PC-3 (cell line): ENCODE data around the gene LTB4R. TPM values are rescaled to one million over a fixed set of nuclear protein-coding genes. Genes with fewer than 3 reads are reported as not detected.

ENCODE experiments used
- ATAC-seq: fragments of 200-7000 bp; cut with Tn5 transposase; 2 replicates; pipeline ENCODE4 v1.9.1; 2020; ENCODE audit warnings: mild to moderate bottlenecking, moderate library complexity
- BruUV-seq: library from RNA; stranded (reverse); fragments of 400-500 nt; replicated peaks from 2 replicates; lab custom pipeline; 2021; lab: Mats Ljungman, UMichigan
- CTCF ChIA-PET: fragments of 300-600 bp; sonication (Branson Sonifier 250); formaldehyde crosslinking; loops from one replicate; lab custom pipeline; 2022; ENCODE audit warnings: antibody characterized with exemption; lab: Charles Lee
- POLR2A ChIA-PET: fragments of 300-600 bp; sonication (Branson Sonifier 250); formaldehyde crosslinking; loops from one replicate; lab custom pipeline; 2022; ENCODE audit warnings: antibody characterized with exemption; ENCODE audit not compliant: unreplicated experiment; lab: Charles Lee
- DNase-seq: peaks from one replicate; pipeline ENCODE4 v3.0.0-alpha.2; 2015
- H2AFZ ChIP-seq: fragments of 300-600 bp; sonication (generic); 2 replicates; pipeline ENCODE4 v1.6.0; 2016; ENCODE audit warnings: antibody characterized with exemption, low read length
- H3F3A ChIP-seq: fragments of 300-600 bp; sonication (generic); one replicate; pipeline ENCODE4 v1.6.0; 2017; ENCODE audit warnings: antibody characterized with exemption, low read length, control low read depth, mild to moderate bottlenecking; ENCODE audit not compliant: unreplicated experiment
- H3K27ac ChIP-seq: fragments of 300-600 bp; sonication (generic); 2 replicates; pipeline ENCODE4 v1.5.1; 2016; ENCODE audit warnings: mild to moderate bottlenecking, low read length
- H3K27me3 ChIP-seq: fragments of 300-600 bp; sonication (generic); 2 replicates; pipeline ENCODE4 v1.6.1; 2016; ENCODE audit warnings: low read length, mixed read lengths
- H3K36me3 ChIP-seq: fragments of 300-600 bp; sonication (generic); 2 replicates; pipeline ENCODE4 v1.6.1; 2016; ENCODE audit warnings: low read depth, mixed run types, low read length, mixed read lengths
- H3K4me1 ChIP-seq: fragments of 300-600 bp; sonication (generic); 2 replicates; pipeline ENCODE4 v1.5.1; 2016; ENCODE audit warnings: low read length; ENCODE audit not compliant: insufficient read depth
- H3K4me2 ChIP-seq: fragments of 300-600 bp; sonication (generic); 2 replicates; pipeline ENCODE4 v1.6.0; 2016; ENCODE audit warnings: low read length
- H3K4me3 ChIP-seq: fragments of 300-600 bp; sonication (generic); 2 replicates; pipeline ENCODE4 v1.5.1; 2016; ENCODE audit warnings: mild to moderate bottlenecking, low read length, mixed read lengths
- H3K79me2 ChIP-seq: fragments of 300-600 bp; sonication (generic); 2 replicates; pipeline ENCODE4 v1.6.1; 2017; ENCODE audit warnings: low read length, mixed read lengths
- H3K9ac ChIP-seq: fragments of 300-600 bp; sonication (generic); 2 replicates; pipeline ENCODE4 v1.6.0; 2016; ENCODE audit warnings: mild to moderate bottlenecking, low read length
- H3K9me2 ChIP-seq: fragments of 300-600 bp; sonication (generic); replicated peaks from 2 replicates; pipeline ENCODE4 v1.6.1; 2016; ENCODE audit warnings: mixed run types, low read length, mixed read lengths
- H3K9me3 ChIP-seq: fragments of 300-600 bp; sonication (generic); 2 replicates; pipeline ENCODE4 v1.6.1; 2016; ENCODE audit warnings: low read length, mixed read lengths
- H4K20me1 ChIP-seq: fragments of 300-600 bp; sonication (generic); 2 replicates; pipeline ENCODE4 v1.6.1; 2016; ENCODE audit warnings: low read length, mixed read lengths
- EZH2 ChIP-seq: fragments of 300-600 bp; sonication (generic); IDR thresholded peaks from one replicate; pipeline ENCODE4 v1.6.1; 2017; ENCODE audit warnings: antibody characterized with exemption, mild to moderate bottlenecking, low read length; ENCODE audit not compliant: unreplicated experiment
- EZH2phosphoT487 ChIP-seq: fragments of 300-600 bp; sonication (generic); IDR thresholded peaks from 2 replicates; pipeline ENCODE4 v1.6.1; 2018; ENCODE audit warnings: mild to moderate bottlenecking, antibody characterized with exemption, low read length, borderline replicate concordance
- intact Hi-C: fragments of 100-400 bp; cut with micrococcal nuclease; formaldehyde crosslinking; loops from 2 replicates; pipeline ENCODE4 v1.9.0; 2023
- total RNA-seq: library from RNA; depleted of rRNA; stranded (reverse); fragments of >200 nt; gene quantifications from 2 replicates; pipeline ENCODE4 v1.2.3, GENCODE V29; 2014
- TF ChIP-seq, protein P1 (sequence below): fragments of 300-600 bp; sonication (generic); conservative IDR thresholded peaks from 2 replicates; pipeline ENCODE4 v1.5.1; 2017; ENCODE audit warnings: antibody characterized with exemption, low read depth, mild to moderate bottlenecking, low read length

The LTB4R gene
- total RNA-seq, 1 experiment from 2014 or later: 11.6 TPM

DNA sequence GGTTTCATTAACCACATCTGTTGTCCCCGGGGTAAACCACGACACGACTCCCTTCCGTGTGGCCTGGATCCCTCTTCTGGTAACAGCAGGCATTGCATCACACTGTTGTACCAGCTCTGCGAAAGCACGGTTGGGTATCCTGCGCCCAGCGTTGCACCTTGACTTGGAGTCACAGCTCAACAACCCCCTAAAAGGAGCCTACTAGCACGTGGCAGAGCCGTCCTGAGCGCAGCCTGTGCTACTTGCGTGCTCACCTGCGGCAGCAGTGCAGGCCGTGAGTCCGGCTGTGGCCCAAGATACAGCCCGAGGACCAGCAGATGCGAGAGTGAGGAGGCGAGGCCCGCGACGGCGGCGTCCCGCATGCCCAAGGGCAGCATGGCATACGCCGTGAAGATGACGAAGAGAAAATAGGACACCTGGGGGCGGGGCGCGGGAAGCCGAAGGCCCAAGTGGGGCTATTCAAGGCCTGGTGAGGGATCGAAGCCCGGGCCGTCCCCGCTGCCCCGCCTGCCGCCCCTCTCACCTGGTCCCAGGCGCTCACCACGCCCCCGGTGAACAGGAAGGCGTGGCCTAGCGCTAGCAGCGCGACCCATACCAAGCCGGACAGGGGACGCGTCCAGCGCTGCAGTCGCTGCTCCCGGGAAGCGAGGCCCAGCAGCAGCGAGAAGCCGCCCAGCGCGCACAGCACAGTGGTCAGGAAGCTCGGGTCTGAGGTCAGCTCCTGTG lies 21.1 kb downstream of the LTB4R start:
- H3K27ac ChIP-seq: no peak overlapping the region
- ATAC-seq: peak; percentile 69
- no TSS peak for BruUV-seq
- H3K9ac ChIP-seq: no peak overlapping the region
- H3K79me2 ChIP-seq: no peaks in the 10 kb centered on the region
- H2AFZ ChIP-seq: peak overlapping the region; percentile 33; the same call in 1 of the 2 replicates
- ChIA-PET CTCF (interaction anchor here (0.7 to 1.5 kb wide), 3 partner anchors 99 to 196 kb away, joined by 5 to 27 read pairs (median 8); partner anchors contain the start of genes KHNYN and PSME1), POLR2A (no interaction called here)
- H3K4me3 ChIP-seq: no peak overlapping the region
- H3F3A ChIP-seq: no peaks in the 10 kb centered on the region
- H4K20me1 ChIP-seq: no peaks in the 10 kb centered on the region
- no peaks in the 10 kb centered on the region for H3K36me3 ChIP-seq
- H3K4me1 ChIP-seq: peaks cover 5% of the 10 kb centered on the region; the same call in 1 of the 2 replicates
- intact Hi-C loops: loop anchor here (2.0 kb wide), 1 partner anchor 34 kb away; no protein-coding TSS in a partner anchor
- no peak overlapping the region for H3K4me2 ChIP-seq
- peak; percentile 65 for DNase-seq
- no peaks in the 10 kb centered on the region for H3K9me3 ChIP-seq
- H3K27me3 ChIP-seq: no peaks in the 10 kb centered on the region
- H3K9me2 ChIP-seq: no peaks in the 10 kb centered on the region
- TF ChIP-seq EZH2 (no peak), EZH2phosphoT487 (no peak)
- TF ChIP-seq, protein P1, sequence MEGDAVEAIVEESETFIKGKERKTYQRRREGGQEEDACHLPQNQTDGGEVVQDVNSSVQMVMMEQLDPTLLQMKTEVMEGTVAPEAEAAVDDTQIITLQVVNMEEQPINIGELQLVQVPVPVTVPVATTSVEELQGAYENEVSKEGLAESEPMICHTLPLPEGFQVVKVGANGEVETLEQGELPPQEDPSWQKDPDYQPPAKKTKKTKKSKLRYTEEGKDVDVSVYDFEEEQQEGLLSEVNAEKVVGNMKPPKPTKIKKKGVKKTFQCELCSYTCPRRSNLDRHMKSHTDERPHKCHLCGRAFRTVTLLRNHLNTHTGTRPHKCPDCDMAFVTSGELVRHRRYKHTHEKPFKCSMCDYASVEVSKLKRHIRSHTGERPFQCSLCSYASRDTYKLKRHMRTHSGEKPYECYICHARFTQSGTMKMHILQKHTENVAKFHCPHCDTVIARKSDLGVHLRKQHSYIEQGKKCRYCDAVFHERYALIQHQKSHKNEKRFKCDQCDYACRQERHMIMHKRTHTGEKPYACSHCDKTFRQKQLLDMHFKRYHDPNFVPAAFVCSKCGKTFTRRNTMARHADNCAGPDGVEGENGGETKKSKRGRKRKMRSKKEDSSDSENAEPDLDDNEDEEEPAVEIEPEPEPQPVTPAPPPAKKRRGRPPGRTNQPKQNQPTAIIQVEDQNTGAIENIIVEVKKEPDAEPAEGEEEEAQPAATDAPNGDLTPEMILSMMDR: peak; percentile 76

DNA sequence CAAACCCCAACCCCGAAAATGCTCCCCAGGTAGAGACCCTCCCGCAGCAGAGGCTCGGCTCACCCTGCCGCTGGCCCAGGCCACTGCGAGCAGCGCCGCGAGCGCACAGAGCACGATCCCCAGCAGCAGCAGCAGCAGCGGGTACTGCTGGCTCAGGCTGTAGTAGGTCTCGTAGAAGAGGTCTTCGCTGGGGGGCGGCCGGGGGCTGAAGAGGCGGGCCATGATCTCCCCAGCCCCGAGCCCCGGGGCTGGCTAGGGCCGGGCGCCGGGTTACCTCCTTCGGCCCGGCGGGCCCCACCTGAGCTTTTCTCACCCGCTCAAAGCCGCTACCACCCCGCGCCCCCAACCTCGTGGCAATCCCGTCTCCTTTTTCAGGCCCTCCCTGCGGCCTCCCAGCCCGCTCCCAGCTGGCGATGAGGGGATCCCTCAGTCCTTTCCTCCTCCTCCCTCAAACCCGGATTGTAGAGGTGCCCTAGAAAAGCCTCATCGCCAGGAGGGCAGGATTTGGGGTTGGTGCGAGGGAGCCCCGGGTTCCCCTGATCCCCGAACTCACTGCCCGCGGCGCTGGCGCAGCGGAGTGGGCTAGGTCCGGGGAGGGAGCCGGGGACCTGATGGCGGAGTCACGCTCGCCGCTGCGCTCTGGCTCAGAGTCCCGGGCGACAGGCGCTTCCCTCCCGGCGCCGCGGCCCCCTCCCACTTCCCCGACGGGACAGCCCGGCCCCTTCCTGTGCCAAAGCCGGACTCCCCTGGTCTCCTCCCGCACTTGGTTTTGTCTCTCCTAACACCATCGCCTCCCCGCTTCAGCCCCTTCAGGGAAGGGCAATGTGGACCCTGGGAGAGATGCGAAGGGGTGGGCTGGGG lies 23.4 kb downstream of the LTB4R start, which contains the start of gene ADCY4:
TSS of gene ADCY4 (minus strand) at position 641 of the 861 bp plus-strand sequence. CDS start at position 222, 419 bp downstream.
- POLR2A ChIA-PET: no interaction called here
- Histone ChIP-seq H3K27ac (no peak within 1 kb of the TSS), H3K79me2 (no peaks in the 10 kb centered on the region), H3K36me3 (no peaks in the 10 kb centered on the region), H3K4me3 (peak within 1 kb of the TSS; percentile 47; the same call in 1 of the 2 replicates), H3K9ac (no peak within 1 kb of the TSS), H3F3A (no peaks in the 10 kb centered on the region), H4K20me1 (no peaks in the 10 kb centered on the region), H3K9me3 (no peaks in the 10 kb centered on the region), H3K27me3 (no peaks in the 10 kb centered on the region), H3K9me2 (no peaks in the 10 kb centered on the region), H2AFZ (peak within 1 kb of the TSS; percentile 73), H3K4me2 (peak within 1 kb of the TSS; percentile 58), H3K4me1 (peaks cover 5% of the 10 kb centered on the region; the same call in 1 of the 2 replicates)
- CTCF ChIA-PET: no interaction called here
- TF ChIP-seq, protein P1: no peak
- TF ChIP-seq EZH2 (no peak), EZH2phosphoT487 (no peak)
- no peak for DNase-seq
- intact Hi-C loops: no loop called here
- no TSS peak for BruUV-seq
- ATAC-seq: no peak
